Ovary (tissue), 3 donors: ENCODE data around the gene TRIM26.

Source experiments
- CTCF ChIP-seq, 3 donors: fragments of 450-650 bp in 2 of 3; fragments of 200-600 bp in 1 of 3; IDR thresholded peaks; one replicate each; pipeline versions ENCODE4 v1.5.1 to v1.8.0; 2016 to 2022; ENCODE audit warnings: antibody characterized with exemption in 3 of 3, mild to moderate bottlenecking in 1 of 3
- EP300 ChIP-seq: sonication (generic); formaldehyde crosslinking; IDR thresholded peaks from one replicate; pipeline ENCODE4 v1.6.1; 2017; ENCODE audit warnings: antibody characterized with exemption
- donor health status: DM: no; HTN: no; CAD: no.

- TF ChIP-seq CTCF (IDR thresholded peaks at IDR 0.05) (no peak), EP300 (no peak)
These were observed 12.5 kb downstream of the TRIM26 start for GRCh38 chr6:30200551-30201281.
